GM18873 (cell line): ENCODE data around the gene MEIOSIN.
A peak's percentile ranks its signal among the peaks of the same experiment; 100 is the strongest.

Experiments used
- ATAC-seq: cut with Tn5 transposase; IDR thresholded peaks from one replicate; pipeline ENCODE4 v1.9.1; 2021; ENCODE audit warnings: mild to moderate bottlenecking, moderate library complexity, moderate number of reproducible peaks; ENCODE audit not compliant: unreplicated experiment, low FRiP score

The MEIOSIN gene

DNA sequence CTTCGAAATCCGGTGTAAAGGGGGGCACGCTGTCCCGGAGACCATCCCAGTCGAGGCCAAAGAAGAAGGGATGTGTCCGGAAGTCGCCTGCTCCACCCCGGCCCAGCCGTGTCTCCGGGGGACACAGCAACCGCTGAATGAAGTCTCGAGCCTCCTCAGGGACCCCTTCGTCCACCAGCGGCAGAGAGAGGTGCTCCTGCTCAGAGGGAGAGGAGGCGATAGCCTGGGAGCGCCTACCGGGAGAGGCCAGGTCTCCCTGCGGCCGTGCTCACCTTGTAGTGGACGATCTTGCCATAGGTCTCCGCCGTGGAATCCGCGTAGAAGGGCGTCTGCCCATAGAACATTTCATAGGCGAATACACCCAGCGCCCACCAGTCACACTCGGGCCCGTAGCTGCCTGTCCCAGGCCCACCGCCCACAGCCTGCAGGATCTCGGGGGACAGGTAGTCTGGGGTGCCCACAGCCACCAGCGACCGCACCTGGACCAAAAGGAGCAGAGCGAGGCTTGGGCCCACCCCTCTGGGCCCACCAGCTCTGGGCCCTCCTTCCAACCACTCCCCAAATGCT, 44.2 kb downstream of the MEIOSIN start:
- no peak for ATAC-seq

DNA sequence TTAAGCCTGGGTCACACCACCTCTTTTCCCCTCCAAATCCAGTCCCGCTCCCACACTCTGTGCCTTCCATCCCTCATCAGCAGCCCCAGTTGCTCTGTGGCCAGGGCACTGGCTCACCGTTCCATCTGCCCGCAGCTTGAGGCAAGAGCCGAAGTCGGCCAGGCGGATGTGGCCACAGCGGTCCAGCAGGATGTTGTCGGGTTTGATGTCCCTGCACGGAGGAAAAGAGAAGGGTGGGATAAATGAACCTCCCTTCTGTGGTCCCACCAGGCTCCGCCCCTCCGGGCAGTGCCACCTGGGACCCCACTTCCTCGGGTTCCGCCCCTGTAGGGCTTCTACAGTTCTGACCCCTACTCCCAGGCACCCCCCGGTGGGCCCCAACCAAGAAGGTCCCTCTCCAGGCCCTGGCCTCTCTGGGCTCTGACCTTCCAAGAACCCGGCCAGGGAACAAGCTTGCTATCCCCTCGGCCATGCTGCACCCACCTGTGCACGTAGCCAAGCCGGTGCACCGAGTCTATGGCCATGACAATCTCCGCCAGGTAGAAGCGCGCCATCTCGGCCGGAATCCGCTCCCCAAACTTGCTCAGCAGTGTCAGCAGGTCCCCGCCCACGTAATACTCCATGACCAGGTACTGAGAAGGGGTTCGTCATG, 44.9 kb downstream of the MEIOSIN start:
- ATAC-seq, result no peak

DNA sequence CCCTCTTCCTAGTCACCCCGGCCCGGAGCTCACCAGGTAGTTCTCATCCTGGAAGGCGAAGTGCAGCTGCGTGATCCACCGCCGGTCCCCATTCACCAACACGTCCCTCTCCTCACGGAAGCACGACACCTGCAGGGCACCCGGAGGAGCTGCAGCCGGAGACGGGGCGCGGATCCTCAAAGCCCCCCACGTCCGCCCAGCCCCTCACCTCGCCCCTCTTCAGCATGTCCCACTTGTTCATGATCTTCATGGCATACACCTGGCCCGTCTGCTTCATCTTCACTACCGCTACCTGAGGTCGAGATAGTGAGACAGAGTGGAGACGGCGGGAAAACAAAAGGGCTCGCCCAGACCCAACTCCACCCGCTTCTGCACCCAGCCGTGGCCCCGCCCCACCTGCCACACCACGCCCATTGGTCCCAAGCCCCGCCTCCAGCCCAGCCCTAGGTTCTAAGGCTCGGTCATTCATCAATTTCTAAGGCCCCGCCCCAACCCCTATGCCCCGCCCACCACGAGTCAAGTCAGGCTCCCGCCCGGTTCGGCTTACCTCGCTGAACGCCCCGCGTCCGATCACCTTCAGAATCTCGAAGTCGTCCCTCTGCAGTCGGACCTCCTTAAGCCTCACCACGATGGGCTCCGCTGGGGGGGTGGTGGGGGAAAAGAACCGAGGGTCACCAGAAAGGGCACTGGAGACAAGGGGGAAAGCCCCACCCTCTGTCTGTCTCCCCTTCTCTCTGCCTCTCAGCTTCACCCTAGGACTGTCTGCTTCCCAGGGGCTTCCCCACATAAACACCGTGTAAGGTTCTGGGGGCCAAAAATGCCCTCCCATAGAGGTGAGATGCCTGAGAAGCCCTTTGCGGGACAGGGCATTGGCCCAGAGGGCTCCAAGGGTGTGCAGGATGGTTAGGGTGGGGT, 46.2 kb downstream of the MEIOSIN start:
- ATAC-seq, result no peak

GRCh38 chr19:45780146-45780447, 46.9 kb downstream of the MEIOSIN start:
- no peak for ATAC-seq

DNA sequence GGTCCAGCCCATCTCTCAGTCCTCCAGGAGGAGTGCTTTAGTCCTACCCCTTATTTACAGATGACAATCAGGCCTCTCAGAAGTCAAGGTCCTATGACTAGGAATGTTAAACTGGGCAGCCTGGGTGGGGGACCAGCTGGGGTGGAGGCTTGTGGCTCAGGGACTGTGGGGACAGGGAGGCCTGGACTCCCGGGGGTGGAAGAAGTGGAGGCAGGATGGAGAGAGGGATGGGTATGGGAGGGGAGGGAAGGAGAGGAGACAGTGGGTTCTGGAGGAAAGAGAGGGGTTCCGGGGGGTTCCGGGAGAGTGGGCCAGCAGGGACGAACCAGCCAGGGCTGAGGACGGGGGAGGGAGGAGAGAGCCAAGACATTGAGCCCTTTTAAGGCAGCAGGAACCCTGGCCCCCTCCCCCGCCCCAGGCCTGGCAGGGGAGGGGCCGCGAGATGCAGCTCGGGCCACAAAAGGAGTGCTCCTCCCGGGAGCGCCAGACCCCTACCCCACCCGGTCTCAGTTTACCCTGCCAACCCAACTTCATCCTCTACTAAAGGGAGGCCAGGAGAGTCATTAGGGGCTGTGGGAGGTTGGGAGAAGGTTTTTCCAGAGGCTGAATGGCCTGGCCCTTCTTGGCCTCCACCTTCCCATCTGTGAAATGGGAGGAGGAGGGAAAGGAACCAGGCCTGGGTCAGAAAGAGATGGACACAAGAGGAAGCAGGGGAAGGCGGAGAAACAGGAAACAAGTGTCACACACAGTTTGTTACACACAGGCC, 47.4 kb downstream of the MEIOSIN start:
- ATAC-seq, result no peak

DNA sequence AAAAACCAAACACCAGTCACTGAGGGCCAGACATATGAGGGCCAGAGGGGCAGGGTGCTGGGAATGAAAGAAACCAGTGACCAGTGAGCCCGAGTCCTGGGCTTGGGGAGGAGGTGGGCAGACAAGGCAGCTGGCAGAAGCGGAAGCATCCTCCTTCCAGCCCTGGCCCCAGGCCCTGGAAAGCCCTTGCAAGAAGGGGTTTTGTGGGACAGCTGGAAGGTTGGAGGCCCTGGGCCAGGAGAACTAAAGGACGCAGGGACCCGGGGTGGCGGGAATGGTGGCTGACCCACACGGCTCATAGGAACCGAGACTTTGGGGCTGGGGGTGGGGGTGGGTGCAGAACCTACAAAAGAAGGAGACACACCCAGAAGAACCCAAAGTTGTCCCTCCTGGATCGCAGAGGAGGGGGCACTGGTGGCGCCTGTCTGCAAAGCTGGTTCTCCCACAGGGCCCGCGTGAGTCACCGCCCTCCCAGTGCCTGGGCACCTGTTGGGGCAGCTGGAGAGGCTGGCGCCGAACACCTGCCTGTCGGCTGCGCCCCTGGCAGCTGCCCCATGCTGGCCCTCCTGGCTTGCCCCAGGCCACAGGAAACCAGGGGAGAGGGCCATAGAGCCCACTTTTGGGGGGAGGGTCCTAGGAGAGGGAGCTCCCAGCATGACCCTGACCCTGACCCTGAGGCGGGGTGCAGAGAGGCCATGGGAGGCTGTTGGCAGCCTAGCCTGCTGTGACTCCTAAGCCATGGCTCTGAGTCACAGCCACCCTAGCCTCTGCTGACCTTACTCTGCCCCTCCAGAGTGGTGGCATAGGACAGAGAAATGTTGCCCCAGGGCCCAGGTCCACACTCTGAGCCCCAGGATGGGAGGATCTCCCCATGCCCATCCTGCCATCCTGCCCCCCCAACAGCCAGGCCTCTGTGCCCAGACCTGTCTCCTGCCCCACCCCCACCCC, 48.2 kb downstream of the MEIOSIN start:
- no peak for ATAC-seq

DNA sequence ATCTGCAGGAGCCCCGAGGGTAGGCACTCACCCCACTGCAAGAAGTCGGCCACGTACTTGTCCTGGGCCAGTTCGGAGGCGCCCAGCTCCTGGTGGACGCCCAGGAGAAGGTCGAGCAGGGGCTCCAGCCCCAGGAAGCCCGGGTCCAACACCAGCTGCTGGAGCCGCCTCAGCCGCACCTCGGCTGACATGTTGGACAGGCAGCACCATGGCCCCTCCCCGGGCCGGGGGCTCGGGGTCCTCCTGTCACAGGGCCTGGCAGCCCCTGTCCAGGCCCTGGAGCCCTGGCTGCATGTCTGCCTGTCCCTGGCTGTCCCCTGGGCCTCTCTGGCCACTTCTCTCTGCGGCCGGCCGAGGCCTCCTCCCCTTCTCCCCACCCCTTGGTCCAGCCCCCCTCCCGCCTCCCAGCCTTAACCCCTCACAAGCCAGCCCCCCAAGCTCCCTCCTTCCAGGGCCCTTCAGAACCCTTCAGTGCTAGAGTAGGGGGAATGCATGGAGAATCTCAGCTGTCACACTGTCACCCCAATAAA, 49.0 kb downstream of the MEIOSIN start, which contains the start of gene DMPK:
TSS of gene DMPK (minus strand) at position 329 of the 530 bp plus-strand sequence. CDS start at position 191, 138 bp downstream.
- no peak for ATAC-seq

DNA sequence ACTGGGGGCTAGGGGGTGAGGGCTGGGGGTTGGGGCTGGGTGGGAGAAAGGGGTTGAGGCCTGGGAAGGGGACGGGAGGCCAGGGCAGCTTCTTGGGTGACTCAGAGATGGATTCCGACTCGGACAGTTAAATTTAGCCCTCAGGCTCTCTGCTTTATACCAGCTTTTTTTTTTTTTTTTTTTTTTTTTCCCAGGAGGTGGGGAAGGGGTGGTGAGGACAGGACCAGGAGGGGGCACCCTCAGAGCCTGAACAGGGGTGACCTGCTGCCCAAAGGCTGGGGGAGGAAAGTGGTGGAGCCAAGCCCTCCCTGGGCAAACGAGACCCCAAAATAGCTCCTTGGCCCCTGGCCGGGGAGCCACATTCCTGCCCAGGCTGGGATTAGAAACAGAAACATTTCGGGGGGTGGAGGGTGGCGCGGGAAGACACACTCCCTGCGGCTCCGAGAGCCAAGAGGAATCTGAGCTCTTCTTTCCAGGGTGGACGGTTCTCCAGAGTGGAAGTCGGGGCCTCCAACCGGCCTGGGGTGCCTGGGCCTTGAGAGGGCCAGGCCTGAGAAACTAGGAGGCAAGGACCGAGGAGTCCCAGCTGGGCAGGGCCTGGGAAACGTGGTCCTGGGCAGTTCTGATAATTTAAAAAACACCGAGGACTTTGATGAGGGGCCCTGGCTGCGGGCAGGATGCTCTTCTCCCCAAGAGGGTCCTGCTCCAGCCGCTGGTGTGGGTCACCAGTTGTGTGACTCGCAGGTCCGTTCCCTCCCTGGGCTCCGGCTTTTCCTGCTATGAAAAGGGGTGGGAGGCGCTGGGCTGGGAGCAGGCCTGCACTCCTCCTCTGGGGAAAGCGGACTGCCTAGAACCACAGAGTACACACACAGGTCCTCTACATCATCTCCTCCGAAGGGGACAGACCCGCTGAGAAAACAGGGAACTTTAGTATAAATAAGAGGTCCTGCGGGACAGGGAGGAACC, 49.9 kb downstream of the MEIOSIN start:
- ATAC-seq, result no peak

- no peak for ATAC-seq
Observed at GRCh38 chr19:45784096-45784495, 50.9 kb downstream of the MEIOSIN start.

DNA sequence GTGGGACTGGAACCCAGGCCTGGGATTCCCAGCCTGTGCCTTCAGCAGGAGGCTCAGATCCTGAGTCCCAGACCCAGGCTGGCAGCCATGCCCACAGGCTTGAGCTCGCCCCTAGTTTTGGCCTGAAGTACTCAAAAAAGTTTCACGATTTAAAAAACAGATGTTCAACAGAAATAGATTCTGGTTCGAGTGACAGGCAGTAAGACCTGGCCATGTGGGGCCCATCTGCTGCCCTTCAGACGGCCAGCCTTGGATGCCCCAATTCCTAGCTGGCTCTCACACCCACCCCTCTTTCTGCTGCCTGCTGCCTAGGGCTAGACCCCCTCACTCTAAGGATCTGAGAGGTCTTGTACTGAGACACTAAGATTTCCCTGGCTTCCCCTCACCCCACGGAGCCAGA, 51.9 kb downstream of the MEIOSIN start:
- ATAC-seq, result no peak

DNA sequence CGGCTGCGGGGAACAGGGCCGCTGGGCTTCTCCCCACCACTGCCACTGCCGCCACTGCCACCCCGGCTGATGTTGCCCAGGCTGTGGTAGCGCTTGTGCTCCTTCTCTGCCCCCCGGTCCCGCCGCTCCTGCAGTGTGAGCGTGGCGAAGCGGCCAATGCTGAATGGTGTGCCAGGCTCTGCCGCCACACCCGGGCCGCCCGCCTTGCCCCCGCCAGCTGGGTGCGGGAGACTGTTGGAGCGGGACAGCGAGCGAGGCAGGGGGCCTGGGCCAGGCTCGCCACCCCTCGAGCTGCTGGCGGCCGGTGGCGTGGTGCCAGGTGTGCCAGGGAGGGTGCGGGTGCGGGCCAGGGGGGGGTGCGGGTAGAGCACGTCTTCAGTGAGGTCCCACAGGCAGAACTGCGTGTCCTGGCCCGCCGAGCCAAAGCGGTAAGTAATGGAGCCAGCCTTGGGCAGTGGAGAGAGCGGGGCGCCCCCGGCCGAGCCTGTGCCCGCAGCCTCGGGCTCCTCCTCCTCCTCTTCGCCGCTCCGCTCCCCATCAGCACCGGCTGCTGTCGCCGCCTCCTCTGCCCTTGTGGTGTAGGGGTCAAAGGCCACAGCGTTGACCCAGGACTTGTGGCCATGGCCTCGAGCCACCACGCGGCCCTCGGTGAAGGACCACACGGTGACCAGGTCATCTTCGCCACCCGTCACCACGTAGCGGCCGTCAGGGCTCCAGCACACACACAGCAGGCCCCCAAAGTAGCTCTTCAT, 52.7 kb downstream of the MEIOSIN start:
- ATAC-seq, result no peak

- no peak for ATAC-seq
Observed at GRCh38 chr19:45786533-45786894, 53.3 kb downstream of the MEIOSIN start.

DNA sequence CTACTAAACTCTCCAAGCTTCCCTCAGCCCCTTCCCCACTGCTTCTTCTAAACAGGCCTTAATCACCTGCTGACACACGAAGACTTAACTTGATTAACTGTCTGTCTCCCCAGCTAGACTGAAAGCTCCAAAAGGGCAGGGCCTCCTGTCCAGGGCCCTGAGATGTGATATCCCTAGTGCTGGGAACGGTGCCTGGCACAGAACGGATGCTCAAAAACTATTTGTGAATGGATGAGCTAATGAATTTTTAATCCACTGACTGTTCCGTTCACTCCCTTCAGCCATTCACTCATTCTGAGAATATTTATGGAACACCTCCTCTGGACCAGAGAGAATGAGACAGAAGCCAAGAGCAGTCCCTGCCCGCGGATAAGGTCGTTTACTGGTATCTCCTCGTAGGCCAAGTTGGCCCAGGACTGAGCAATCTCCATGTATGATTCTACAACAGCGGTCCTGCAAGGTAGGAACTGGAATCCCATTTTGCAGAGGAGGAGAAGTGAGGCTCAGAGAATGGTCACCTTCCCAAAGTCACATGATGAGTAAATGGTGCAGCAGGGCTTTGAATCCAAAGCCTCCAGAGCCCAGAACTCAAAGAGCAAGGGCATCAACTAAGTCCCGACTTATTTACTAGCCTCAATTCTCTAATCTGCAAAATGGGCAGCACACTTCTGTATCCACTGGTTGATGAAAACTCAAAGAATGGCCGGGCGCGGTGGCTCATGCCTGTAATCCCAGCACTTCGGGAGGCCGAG, 56.0 kb downstream of the MEIOSIN start:
- no peak for ATAC-seq

GRCh38 chr19:45790942-45791341, 57.7 kb downstream of the MEIOSIN start:
- no peak for ATAC-seq

DNA sequence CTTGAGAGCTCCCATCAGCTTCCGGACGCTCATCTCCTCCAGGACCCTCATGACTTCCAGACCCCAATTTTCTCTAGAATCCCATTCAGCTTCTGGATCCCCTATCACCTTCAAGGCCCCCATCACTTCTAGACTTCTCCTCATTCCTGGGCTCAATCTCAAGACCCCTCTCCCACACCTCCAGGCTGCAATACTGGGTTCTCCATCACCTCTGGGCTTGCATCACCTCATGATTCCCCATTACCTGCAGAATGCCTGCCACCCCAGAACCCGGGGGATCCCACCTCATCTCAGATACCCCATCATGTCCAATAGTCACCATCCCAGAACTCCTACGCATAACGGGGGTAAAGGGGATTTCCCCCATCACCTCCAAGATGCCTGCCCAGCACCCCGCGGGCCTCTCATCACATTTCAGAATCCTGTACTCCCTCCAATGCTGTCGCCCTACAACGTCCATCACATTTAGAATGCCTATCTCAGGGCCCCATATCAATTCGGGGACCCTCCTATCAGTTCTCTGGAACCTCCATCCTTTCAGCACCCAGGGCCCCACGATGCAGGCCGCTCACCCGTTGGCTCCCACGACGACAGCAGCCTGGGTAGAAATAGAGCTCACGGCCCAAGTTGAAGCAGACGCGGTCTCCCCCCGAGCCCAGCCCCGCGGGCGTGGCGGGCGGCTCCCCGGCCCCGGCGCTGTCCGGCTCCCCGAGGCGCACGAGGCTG, 58.7 kb downstream of the MEIOSIN start:
- ATAC-seq, result peak; percentile 1

DNA sequence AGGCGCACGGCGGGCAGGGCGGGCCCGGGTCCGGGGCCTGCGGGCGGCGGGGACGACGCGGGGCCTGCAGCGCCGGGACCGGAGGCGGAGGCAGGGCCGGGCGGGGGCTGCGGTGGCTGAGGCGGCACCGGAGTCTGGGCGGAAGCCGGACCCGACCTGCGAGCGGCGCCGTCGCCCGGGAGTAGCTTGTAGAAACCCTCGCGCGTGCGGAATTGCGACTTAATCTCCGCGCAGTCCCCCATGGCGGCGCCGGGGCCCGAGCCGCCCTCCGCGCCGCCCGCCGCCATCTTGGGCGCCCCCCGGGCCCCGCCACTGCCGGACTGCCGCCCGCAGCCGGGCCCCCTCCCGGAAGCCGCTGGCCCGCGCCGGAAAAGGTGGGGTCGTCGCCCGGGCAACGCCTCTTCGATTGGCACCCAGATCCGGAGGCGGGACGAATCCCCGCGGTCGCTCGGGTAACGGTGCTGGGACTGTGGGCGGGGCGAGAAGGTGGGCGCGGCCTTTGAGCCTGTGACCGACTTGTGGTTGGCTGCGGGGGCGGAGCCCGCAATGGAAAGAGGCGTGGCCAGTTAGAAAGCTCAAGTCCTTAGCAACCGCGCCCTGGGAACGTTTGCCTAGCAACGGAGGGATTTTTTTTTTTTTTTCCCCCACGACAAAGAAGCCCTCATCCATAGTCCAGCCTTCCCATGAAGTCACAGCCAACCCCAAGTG, 59.4 kb downstream of the MEIOSIN start, which contains the start of gene DMWD:
TSS of gene DMWD (minus strand) at position 376 of the 708 bp plus-strand sequence. CDS start at position 287, 89 bp downstream.
- ATAC-seq, result peak; percentile 76
